Measurements from ENCODE around the gene ESYT2. TPM values are rescaled to one million over a fixed set of nuclear protein-coding genes. Genes with fewer than 3 reads are reported as not detected.

ESYT2 gene
- total RNA-seq, 1 donor from 2014 or later = 23.3 TPM

GRCh38 chr7:158805937-158806336, 23.4 kb downstream of the ESYT2 start:
- TF ChIP-seq, protein P1, sequence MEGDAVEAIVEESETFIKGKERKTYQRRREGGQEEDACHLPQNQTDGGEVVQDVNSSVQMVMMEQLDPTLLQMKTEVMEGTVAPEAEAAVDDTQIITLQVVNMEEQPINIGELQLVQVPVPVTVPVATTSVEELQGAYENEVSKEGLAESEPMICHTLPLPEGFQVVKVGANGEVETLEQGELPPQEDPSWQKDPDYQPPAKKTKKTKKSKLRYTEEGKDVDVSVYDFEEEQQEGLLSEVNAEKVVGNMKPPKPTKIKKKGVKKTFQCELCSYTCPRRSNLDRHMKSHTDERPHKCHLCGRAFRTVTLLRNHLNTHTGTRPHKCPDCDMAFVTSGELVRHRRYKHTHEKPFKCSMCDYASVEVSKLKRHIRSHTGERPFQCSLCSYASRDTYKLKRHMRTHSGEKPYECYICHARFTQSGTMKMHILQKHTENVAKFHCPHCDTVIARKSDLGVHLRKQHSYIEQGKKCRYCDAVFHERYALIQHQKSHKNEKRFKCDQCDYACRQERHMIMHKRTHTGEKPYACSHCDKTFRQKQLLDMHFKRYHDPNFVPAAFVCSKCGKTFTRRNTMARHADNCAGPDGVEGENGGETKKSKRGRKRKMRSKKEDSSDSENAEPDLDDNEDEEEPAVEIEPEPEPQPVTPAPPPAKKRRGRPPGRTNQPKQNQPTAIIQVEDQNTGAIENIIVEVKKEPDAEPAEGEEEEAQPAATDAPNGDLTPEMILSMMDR (conservative IDR thresholded peaks at IDR 0.05) = no peak
- Mint-ChIP-seq H3K4me3 (no peak overlapping the region), H3K36me3 (ENCODE audit: low read depth) (peaks cover 12% of the 10 kb centered on the region), H3K27me3 (ENCODE audit: low read depth) (no peaks in the 10 kb centered on the region), H3K4me1 (peaks cover 10% of the 10 kb centered on the region), H3K27ac (ENCODE audit: unreplicated experiment) (no peak overlapping the region), H3K9me3 (no peaks in the 10 kb centered on the region)
- no peak for DNase-seq (ENCODE audit: low read depth, low spot score)

DNA sequence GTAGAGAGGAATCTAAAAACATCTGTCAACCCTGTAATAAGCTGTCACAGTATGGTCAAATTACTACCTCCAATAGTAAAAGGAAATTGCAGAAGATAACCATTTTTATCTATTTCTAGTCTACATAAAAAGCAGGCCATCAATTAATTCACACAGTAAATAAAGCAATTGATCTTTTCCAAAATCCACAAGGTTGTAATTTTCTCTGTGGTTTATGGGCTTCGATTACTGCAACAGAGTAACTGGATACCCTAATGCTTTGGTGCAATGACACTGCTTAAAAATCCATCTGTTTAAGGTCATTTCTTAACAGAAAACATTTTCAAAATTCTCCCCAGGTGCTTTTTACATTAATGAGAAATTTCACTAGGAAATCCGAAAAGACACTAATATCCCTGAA, 23.9 kb downstream of the ESYT2 start:
- H3K36me3 Mint-ChIP-seq (ENCODE audit: low read depth) = peaks cover 12% of the 10 kb centered on the region

DNA sequence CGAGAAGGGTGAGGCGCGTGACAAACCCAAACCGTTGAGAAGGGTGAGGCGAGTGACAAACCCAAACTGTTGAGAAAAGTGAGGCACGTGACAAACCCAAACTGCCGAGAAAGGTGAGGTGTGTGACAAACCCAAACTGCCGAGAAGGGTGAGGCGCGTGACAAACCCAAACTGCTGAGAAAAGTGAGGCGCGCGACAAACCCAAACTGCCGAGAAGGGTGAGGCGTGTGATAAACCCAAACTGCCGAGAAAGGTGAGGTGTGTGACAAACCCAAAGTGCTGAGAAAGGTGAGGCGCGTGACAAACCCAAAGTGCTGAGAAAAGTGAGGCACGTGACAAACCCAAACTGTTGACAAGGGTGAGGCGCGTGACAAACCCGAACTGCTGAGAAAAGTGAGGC, 25.0 kb downstream of the ESYT2 start:
- Mint-ChIP-seq H3K27me3 (ENCODE audit: low read depth) (no peaks in the 10 kb centered on the region), H3K4me3 (no peak overlapping the region), H3K36me3 (ENCODE audit: low read depth) (peaks cover 12% of the 10 kb centered on the region), H3K9me3 (no peaks in the 10 kb centered on the region), H3K4me1 (peaks cover 6% of the 10 kb centered on the region), H3K27ac (ENCODE audit: unreplicated experiment) (no peak overlapping the region)
- no peak for DNase-seq (ENCODE audit: low read depth, low spot score)
- TF ChIP-seq, protein P1 (conservative IDR thresholded peaks at IDR 0.05) = no peak

More for the DNA sequence above, 23.9 kb downstream of the ESYT2 start:
- no peaks in the 10 kb centered on the region for H3K9me3 Mint-ChIP-seq
- no peak overlapping the region for H3K4me3 Mint-ChIP-seq
- H3K27ac Mint-ChIP-seq (ENCODE audit: unreplicated experiment) = no peak overlapping the region
- TF ChIP-seq, protein P1 (conservative IDR thresholded peaks at IDR 0.05) = no peak
- peaks cover 6% of the 10 kb centered on the region for H3K4me1 Mint-ChIP-seq
- no peak for DNase-seq (ENCODE audit: low read depth, low spot score)
- no peaks in the 10 kb centered on the region for H3K27me3 Mint-ChIP-seq (ENCODE audit: low read depth)

DNA sequence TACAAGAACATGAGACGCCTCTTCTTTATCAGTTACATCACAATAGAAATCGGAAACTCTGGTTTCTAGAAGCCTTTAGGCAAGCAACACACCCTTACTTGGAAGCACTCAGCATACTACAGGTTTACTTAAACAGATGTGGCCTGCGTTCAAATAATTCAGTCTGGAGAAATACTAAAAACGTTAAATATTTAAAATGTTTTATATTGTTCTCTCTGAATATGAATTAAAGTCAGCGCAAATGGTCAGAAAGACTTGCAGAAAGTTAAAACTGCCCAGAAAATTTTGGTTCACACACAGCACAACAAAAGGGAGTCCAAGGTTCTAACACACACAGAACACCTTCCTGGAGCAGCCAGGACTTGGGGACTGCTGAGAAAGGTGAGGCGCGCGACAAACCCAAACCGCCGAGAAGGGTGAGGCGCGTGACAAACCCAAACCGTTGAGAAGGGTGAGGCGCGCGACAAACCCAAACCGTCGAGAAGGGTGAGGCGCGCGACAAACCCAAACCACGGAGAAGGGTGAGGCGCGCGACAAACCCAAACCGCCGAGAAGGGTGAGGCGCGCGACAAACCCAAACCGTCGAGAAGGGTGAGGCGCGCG, 25.8 kb downstream of the ESYT2 start:
- TF ChIP-seq, protein P1 (conservative IDR thresholded peaks at IDR 0.05) = no peak
- Mint-ChIP-seq H3K4me1 (peaks cover 6% of the 10 kb centered on the region), H3K9me3 (no peaks in the 10 kb centered on the region), H3K27me3 (ENCODE audit: low read depth) (no peaks in the 10 kb centered on the region), H3K27ac (ENCODE audit: unreplicated experiment) (no peak overlapping the region), H3K36me3 (ENCODE audit: low read depth) (peaks cover 12% of the 10 kb centered on the region), H3K4me3 (no peak overlapping the region)
- DNase-seq (ENCODE audit: low read depth, low spot score) = no peak

DNA sequence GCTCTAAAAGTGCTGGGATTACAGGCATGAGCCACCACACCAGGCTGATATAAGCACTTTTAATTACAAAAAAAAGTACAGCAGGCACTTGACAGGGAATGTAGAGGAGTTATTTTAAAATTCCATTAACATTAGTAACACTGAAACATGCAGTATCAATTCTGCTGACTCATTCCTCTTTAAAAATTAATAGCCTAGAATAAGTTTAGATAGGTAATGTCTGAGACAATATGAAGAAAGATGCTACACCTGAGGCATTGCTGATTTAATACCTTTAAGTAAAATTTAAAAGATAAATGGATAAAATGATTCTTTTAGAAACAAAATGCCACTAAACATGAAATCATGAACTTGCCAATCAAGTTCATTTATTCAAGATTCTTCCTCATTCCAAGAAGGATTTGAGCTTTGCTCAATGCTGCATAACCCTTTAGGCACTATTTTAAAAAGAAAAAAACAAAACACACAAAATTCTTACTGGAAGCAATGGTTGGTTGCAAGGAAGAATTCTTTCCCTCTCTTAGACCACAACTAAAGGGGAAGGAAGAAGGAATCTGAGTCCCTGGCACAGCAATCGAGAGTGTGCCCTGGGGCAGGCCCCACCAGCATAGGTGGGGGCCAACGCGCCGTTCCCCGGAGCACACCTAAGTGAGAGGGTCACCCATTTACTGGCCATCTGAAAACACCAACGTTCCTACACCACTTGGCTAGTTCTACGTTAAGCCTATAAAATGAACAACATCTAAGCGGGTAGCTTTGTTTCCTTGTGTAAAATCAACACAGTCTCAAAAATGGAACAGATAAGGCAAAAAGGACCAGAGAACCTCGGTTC, 26.6 kb downstream of the ESYT2 start:
- Mint-ChIP-seq H3K27ac (ENCODE audit: unreplicated experiment) (no peak overlapping the region), H3K4me3 (no peak overlapping the region), H3K27me3 (ENCODE audit: low read depth) (no peaks in the 10 kb centered on the region), H3K4me1 (peaks cover 6% of the 10 kb centered on the region), H3K9me3 (no peaks in the 10 kb centered on the region), H3K36me3 (ENCODE audit: low read depth) (peaks cover 12% of the 10 kb centered on the region)
- TF ChIP-seq, protein P1 (conservative IDR thresholded peaks at IDR 0.05) = no peak
- DNase-seq (ENCODE audit: low read depth, low spot score) = no peak
